ENCODE measurements around the gene ZYX.

DNA sequence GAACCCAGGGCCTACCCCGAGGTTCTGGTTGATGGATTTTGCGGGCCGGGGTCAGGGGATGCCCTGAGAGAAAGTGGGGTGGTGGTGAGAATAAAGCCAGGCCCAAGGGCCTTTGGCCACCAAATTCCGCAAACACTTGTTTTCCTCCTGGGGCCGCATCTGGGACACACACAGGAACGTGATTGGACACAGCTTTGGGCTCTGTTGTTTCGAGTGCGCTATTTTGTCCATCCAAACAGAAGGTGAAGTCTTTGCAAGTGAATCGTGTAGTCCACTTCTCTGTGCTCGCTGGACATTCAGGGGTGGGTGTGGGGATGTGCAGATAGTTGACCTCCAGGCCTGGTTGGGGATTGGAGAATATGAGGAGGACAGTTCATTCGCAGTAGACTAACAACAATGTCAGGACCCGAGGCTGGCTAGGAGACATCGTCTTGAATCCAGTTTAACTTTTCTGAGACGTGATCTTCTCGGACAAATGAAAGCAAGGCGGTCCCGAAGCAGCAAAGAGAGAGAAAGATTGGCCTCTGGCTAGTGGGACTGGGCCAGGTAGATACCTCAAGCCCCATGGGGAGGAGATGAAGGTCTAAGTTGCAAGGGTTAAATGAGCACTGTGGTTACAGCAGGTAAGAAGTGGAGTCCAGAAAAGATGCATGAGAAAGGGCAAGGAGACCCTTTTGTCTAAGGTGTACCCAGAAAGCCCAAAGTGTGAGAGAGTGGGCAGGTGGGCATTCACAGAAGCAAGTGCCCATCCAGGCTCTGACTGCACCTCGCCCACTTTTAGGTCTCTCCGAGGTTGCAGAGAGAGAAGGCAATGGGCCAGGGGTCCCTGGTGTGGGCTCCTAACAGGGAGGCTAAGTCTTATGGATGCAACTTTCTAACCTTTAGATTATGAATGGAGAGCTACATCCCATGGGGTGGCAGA is 17.9 kb upstream of the ZYX start:
- TF ChIP-seq CTCF (IDR thresholded peaks at IDR 0.05; ENCODE audit: insufficient read depth, low read length, poor library complexity, severe bottlenecking), result no peak
- no peak for TF ChIP-seq EZH2phosphoT487 (conservative IDR thresholded peaks at IDR 0.05; ENCODE audit: low read length)

Data from SU-DHL-6 (cell line).